Measurements from ENCODE around the gene SLC13A3.

SLC13A3 gene

GRCh38 chr20:46520540-46520939 is 130.7 kb downstream of the SLC13A3 start:
- no peak for DNase-seq (ENCODE audit: low spot score)
- Histone ChIP-seq H3K4me1 (ENCODE audit: control insufficient read depth in 2 of 2, insufficient read depth in 1 of 2, low read depth in 1 of 2, low read length in 2 of 2) (no peaks in the 10 kb centered on the region), H2BK15ac (ENCODE audit: low read length) (no peak overlapping the region), H3K27ac (replicated peaks; ENCODE audit: low read length) (no peak overlapping the region), H3K9ac (ENCODE audit: low read depth, low read length, poor library complexity) (no peak overlapping the region), H3K4me3 (ENCODE audit: low read length in 2 of 2) (no peak overlapping the region), H3K4me2 (ENCODE audit: insufficient read depth, low read length, poor library complexity, severe bottlenecking) (no peak overlapping the region), H2AFZ (ENCODE audit: low read length) (no peak overlapping the region), H3K9me3 (replicated peaks in 1 of 2; ENCODE audit: control insufficient read depth in 2 of 2, insufficient read depth in 1 of 2, low read depth in 1 of 2, low read length in 2 of 2) (no peaks in the 10 kb centered on the region), H3K23ac (ENCODE audit: low read depth, low read length, poor library complexity) (no peak overlapping the region), H2BK12ac (ENCODE audit: low read length) (no peak overlapping the region), H3K18ac (ENCODE audit: low read length) (no peak overlapping the region), H3K79me1 (ENCODE audit: low read depth, low read length) (no peaks in the 10 kb centered on the region), H2BK120ac (ENCODE audit: low read depth, low read length) (no peak overlapping the region), H4K8ac (ENCODE audit: low read depth, low read length) (no peak overlapping the region), H2BK5ac (ENCODE audit: low read length) (no peak overlapping the region), H3K14ac (ENCODE audit: low read length) (no peak overlapping the region), H4K91ac (ENCODE audit: low read depth, low read length, poor library complexity) (no peak overlapping the region), H3K27me3 (ENCODE audit: control insufficient read depth in 3 of 3, insufficient read depth in 3 of 3, low read depth in 1 of 3, low read length in 3 of 3) (no peaks in the 10 kb centered on the region), H3K4ac (ENCODE audit: low read length) (no peak overlapping the region), H2AK5ac (ENCODE audit: low read depth, low read length) (no peak overlapping the region), H3K36me3 (replicated peaks in 1 of 2; ENCODE audit: control insufficient read depth in 2 of 2, insufficient read depth in 2 of 2, low read length in 2 of 2) (no peaks in the 10 kb centered on the region)
- no CpG with 5 or more reads among the region's 4 CpGs for WGBS, 2 donors (ENCODE audit: extremely low coverage in 2 of 2, insufficient read length in 2 of 2, insufficient replicate concordance in 1 of 2)

GRCh38 chr20:46519471-46520068 is 131.7 kb downstream of the SLC13A3 start:
- Histone ChIP-seq H3K9me3 (replicated peaks in 1 of 2; ENCODE audit: control insufficient read depth in 2 of 2, insufficient read depth in 1 of 2, low read depth in 1 of 2, low read length in 2 of 2) (no peaks in the 10 kb centered on the region), H2BK5ac (ENCODE audit: low read length) (no peak overlapping the region), H2BK15ac (ENCODE audit: low read length) (no peak overlapping the region), H3K79me1 (ENCODE audit: low read depth, low read length) (no peaks in the 10 kb centered on the region), H3K14ac (ENCODE audit: low read length) (no peak overlapping the region), H3K4me1 (ENCODE audit: control insufficient read depth in 2 of 2, insufficient read depth in 1 of 2, low read depth in 1 of 2, low read length in 2 of 2) (no peaks in the 10 kb centered on the region), H3K27ac (replicated peaks; ENCODE audit: low read length) (no peak overlapping the region), H2BK12ac (ENCODE audit: low read length) (no peak overlapping the region), H3K9ac (ENCODE audit: low read depth, low read length, poor library complexity) (no peak overlapping the region), H3K4ac (ENCODE audit: low read length) (no peak overlapping the region), H2AFZ (ENCODE audit: low read length) (no peak overlapping the region), H3K23ac (ENCODE audit: low read depth, low read length, poor library complexity) (no peak overlapping the region), H3K4me3 (ENCODE audit: low read length in 2 of 2) (no peak overlapping the region), H3K27me3 (ENCODE audit: control insufficient read depth in 3 of 3, insufficient read depth in 3 of 3, low read depth in 1 of 3, low read length in 3 of 3) (no peaks in the 10 kb centered on the region), H2BK120ac (ENCODE audit: low read depth, low read length) (no peak overlapping the region), H3K36me3 (replicated peaks in 1 of 2; ENCODE audit: control insufficient read depth in 2 of 2, insufficient read depth in 2 of 2, low read length in 2 of 2) (no peaks in the 10 kb centered on the region), H2AK5ac (ENCODE audit: low read depth, low read length) (no peak overlapping the region), H3K18ac (ENCODE audit: low read length) (no peak overlapping the region), H4K91ac (ENCODE audit: low read depth, low read length, poor library complexity) (no peak overlapping the region), H4K8ac (ENCODE audit: low read depth, low read length) (no peak overlapping the region), H3K4me2 (ENCODE audit: insufficient read depth, low read length, poor library complexity, severe bottlenecking) (no peak overlapping the region)
- no peak for DNase-seq (ENCODE audit: low spot score)
- no CpG with 5 or more reads among the region's 3 CpGs for WGBS, 2 donors (ENCODE audit: extremely low coverage in 2 of 2, insufficient read length in 2 of 2, insufficient replicate concordance in 1 of 2)

GRCh38 chr20:46512943-46513844 is 138.1 kb downstream of the SLC13A3 start, which contains the start of gene ZNF334:
ZNF334 (minus strand) TSS chr20:46513559; CDS start chr20:46512102, 1,457 bp downstream.
- Histone ChIP-seq H3K4me1 (ENCODE audit: control insufficient read depth in 2 of 2, insufficient read depth in 1 of 2, low read depth in 1 of 2, low read length in 2 of 2) (peaks cover 0 to 2% of the 10 kb centered on the region in 2 donors), H4K8ac (ENCODE audit: low read depth, low read length) (no peak within 1 kb of the TSS), H4K91ac (ENCODE audit: low read depth, low read length, poor library complexity) (no peak within 1 kb of the TSS), H3K79me1 (ENCODE audit: low read depth, low read length) (no peaks in the 10 kb centered on the region), H2BK120ac (ENCODE audit: low read depth, low read length) (no peak within 1 kb of the TSS), H3K27me3 (ENCODE audit: control insufficient read depth in 3 of 3, insufficient read depth in 3 of 3, low read depth in 1 of 3, low read length in 3 of 3) (no peaks in the 10 kb centered on the region), H2AFZ (ENCODE audit: low read length) (peak within 1 kb of the TSS; percentile 92), H3K4me2 (ENCODE audit: insufficient read depth, low read length, poor library complexity, severe bottlenecking) (peak within 1 kb of the TSS; percentile 57), H3K14ac (ENCODE audit: low read length) (peak within 1 kb of the TSS; percentile 56), H3K4me3 (ENCODE audit: low read length in 2 of 2) (peak within 1 kb of the TSS; percentile 58 to 99), H3K9me3 (replicated peaks in 1 of 2; ENCODE audit: control insufficient read depth in 2 of 2, insufficient read depth in 1 of 2, low read depth in 1 of 2, low read length in 2 of 2) (peaks cover 2 to 9% of the 10 kb centered on the region in 2 donors), H2BK12ac (ENCODE audit: low read length) (no peak within 1 kb of the TSS), H3K9ac (ENCODE audit: low read depth, low read length, poor library complexity) (peak within 1 kb of the TSS; percentile 94), H3K23ac (ENCODE audit: low read depth, low read length, poor library complexity) (peak within 1 kb of the TSS; percentile 59), H3K18ac (ENCODE audit: low read length) (peak within 1 kb of the TSS; percentile 91), H2AK5ac (ENCODE audit: low read depth, low read length) (no peak within 1 kb of the TSS), H3K27ac (replicated peaks; ENCODE audit: low read length) (peak within 1 kb of the TSS; percentile 44), H2BK5ac (ENCODE audit: low read length) (no peak within 1 kb of the TSS), H2BK15ac (ENCODE audit: low read length) (no peak within 1 kb of the TSS), H3K4ac (ENCODE audit: low read length) (no peak within 1 kb of the TSS), H3K36me3 (replicated peaks in 1 of 2; ENCODE audit: control insufficient read depth in 2 of 2, insufficient read depth in 2 of 2, low read length in 2 of 2) (peaks cover 7 to 39% of the 10 kb centered on the region in 2 donors)
- peak; percentile 67 for DNase-seq (ENCODE audit: low spot score)
- WGBS, 2 donors (ENCODE audit: extremely low coverage in 2 of 2, insufficient read length in 2 of 2, insufficient replicate concordance in 1 of 2) = no CpG with 5 or more reads among the region's 49 CpGs

GRCh38 chr20:46509523-46509922 is 141.7 kb downstream of the SLC13A3 start:
- no CpG with 5 or more reads among the region's 2 CpGs for WGBS, 2 donors (ENCODE audit: extremely low coverage in 2 of 2, insufficient read length in 2 of 2, insufficient replicate concordance in 1 of 2)
- DNase-seq (ENCODE audit: low spot score) = no peak
- H4K8ac ChIP-seq (ENCODE audit: low read depth, low read length) = no peak overlapping the region

More at GRCh38 chr20:46509523-46509922, 141.7 kb downstream of the SLC13A3 start:
- Histone ChIP-seq H3K9me3 (replicated peaks in 1 of 2; ENCODE audit: control insufficient read depth in 2 of 2, insufficient read depth in 1 of 2, low read depth in 1 of 2, low read length in 2 of 2) (peaks cover 8 to 29% of the 10 kb centered on the region in 2 donors), H3K14ac (ENCODE audit: low read length) (no peak overlapping the region), H2BK12ac (ENCODE audit: low read length) (no peak overlapping the region), H2AK5ac (ENCODE audit: low read depth, low read length) (no peak overlapping the region), H2BK5ac (ENCODE audit: low read length) (no peak overlapping the region), H3K4me1 (ENCODE audit: control insufficient read depth in 2 of 2, insufficient read depth in 1 of 2, low read depth in 1 of 2, low read length in 2 of 2) (peaks cover 0 to 2% of the 10 kb centered on the region in 2 donors), H3K18ac (ENCODE audit: low read length) (no peak overlapping the region), H2AFZ (ENCODE audit: low read length) (no peak overlapping the region), H3K4me3 (ENCODE audit: low read length in 2 of 2) (no peak overlapping the region), H2BK15ac (ENCODE audit: low read length) (no peak overlapping the region), H3K4ac (ENCODE audit: low read length) (no peak overlapping the region), H4K91ac (ENCODE audit: low read depth, low read length, poor library complexity) (no peak overlapping the region), H3K4me2 (ENCODE audit: insufficient read depth, low read length, poor library complexity, severe bottlenecking) (no peak overlapping the region), H3K9ac (ENCODE audit: low read depth, low read length, poor library complexity) (no peak overlapping the region), H3K27me3 (ENCODE audit: control insufficient read depth in 3 of 3, insufficient read depth in 3 of 3, low read depth in 1 of 3, low read length in 3 of 3) (no peaks in the 10 kb centered on the region), H2BK120ac (ENCODE audit: low read depth, low read length) (no peak overlapping the region), H3K23ac (ENCODE audit: low read depth, low read length, poor library complexity) (no peak overlapping the region), H3K79me1 (ENCODE audit: low read depth, low read length) (no peaks in the 10 kb centered on the region), H3K36me3 (replicated peaks in 1 of 2; ENCODE audit: control insufficient read depth in 2 of 2, insufficient read depth in 2 of 2, low read length in 2 of 2) (peaks cover 11 to 58% of the 10 kb centered on the region in 2 donors), H3K27ac (replicated peaks; ENCODE audit: low read length) (no peak overlapping the region)

Data from neuronal stem cell (in vitro differentiated cells).